ENCODE results near the gene SLC9A3.

SLC9A3 gene

DNA sequence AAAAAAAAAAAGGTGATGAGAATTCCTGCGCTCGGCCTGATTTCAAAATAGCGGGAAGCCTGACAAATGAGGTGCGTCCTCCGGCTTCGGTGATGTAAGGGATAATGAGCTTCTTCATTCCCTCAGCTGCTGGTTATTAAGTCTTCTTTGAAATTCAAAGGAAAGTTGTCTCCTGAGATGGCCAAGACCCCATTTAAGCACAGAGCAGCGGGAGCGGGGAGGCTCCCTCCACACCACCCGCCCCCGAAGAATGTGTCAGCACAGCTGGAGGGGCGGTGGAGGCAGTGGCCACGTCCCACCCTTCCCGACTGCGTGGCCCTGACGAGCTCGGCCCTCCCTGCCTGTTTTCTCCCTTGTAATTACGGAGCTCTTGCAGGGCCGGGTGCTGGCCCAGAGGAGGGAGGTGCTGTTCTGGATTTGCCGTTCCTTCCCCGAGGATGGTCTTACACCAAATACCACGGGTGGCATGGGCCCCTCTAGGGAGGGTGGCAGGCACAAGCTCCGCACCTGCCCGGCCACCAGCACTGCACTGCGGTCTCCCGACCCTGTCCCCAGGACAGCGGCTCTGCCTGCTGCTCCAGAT lies 31.0 kb downstream of the SLC9A3 start (continued):
- TF ChIP-seq, protein P1, sequence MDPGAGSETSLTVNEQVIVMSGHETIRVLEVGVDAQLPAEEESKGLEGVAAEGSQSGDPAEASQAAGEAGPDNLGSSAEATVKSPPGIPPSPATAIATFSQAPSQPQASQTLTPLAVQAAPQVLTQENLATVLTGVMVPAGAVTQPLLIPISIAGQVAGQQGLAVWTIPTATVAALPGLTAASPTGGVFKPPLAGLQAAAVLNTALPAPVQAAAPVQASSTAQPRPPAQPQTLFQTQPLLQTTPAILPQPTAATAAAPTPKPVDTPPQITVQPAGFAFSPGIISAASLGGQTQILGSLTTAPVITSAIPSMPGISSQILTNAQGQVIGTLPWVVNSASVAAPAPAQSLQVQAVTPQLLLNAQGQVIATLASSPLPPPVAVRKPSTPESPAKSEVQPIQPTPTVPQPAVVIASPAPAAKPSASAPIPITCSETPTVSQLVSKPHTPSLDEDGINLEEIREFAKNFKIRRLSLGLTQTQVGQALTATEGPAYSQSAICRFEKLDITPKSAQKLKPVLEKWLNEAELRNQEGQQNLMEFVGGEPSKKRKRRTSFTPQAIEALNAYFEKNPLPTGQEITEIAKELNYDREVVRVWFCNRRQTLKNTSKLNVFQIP (CRISPR knock-in tag; IDR thresholded peaks at IDR 0.05; ENCODE audit: borderline replicate concordance, low read depth): no peak
- TF ChIP-seq ZC3H10 (CRISPR knock-in tag; IDR thresholded peaks at IDR 0.05): no peak

DNA sequence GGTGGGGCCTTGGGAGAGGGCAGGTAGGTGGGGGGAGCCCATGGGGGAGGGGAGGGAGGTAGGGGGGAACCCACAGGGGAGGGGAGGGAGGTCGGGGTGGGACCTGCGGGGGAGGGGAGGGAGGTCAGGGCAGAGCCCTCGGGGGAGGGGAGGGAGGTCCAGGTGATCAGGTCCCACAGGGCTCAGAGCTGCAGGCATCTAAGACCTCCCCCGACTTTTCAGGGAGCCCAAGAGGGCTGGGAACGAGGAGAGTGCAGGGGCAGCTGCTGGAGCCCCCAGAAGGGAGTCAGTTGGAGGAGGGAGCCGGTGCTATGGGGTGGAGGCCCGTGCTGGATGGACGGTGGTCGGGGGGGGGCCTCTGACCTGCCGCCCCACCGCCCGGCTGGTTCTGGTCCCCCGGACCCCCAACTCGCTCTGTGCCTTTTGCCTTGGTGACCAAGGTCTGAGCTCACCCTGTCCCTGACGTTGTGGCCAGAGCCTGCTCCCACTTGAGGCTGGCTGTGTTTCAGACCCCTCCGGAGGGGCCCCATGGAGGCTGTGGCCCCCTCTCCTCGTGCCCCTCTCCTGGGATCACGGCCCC lies 31.8 kb downstream of the SLC9A3 start:
- no peak for ATAC-seq
- TF ChIP-seq, protein P1 (CRISPR knock-in tag; IDR thresholded peaks at IDR 0.05; ENCODE audit: borderline replicate concordance, low read depth): no peak
- TF ChIP-seq, protein P2, sequence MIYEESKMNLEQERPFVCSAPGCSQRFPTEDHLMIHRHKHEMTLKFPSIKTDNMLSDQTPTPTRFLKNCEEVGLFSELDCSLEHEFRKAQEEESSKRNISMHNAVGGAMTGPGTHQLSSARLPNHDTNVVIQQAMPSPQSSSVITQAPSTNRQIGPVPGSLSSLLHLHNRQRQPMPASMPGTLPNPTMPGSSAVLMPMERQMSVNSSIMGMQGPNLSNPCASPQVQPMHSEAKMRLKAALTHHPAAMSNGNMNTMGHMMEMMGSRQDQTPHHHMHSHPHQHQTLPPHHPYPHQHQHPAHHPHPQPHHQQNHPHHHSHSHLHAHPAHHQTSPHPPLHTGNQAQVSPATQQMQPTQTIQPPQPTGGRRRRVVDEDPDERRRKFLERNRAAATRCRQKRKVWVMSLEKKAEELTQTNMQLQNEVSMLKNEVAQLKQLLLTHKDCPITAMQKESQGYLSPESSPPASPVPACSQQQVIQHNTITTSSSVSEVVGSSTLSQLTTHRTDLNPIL (CRISPR knock-in tag; IDR thresholded peaks at IDR 0.05; ENCODE audit: low read depth): no peak
- no peak for TF ChIP-seq PPARA (CRISPR knock-in tag; IDR thresholded peaks at IDR 0.05; ENCODE audit: borderline replicate concordance)
- no peak for TF ChIP-seq GLIS3 (CRISPR knock-in tag; IDR thresholded peaks at IDR 0.05)
- no peak for TF ChIP-seq TCF4 (CRISPR knock-in tag; IDR thresholded peaks at IDR 0.05; ENCODE audit: borderline replicate concordance)
- no peak for TF ChIP-seq SNAI2 (CRISPR knock-in tag; IDR thresholded peaks at IDR 0.05)
- no peak for TF ChIP-seq ZC3H10 (CRISPR knock-in tag; IDR thresholded peaks at IDR 0.05)
- no peak for TF ChIP-seq CSDC2 (CRISPR knock-in tag; IDR thresholded peaks at IDR 0.05)
- TF ChIP-seq, protein P3, sequence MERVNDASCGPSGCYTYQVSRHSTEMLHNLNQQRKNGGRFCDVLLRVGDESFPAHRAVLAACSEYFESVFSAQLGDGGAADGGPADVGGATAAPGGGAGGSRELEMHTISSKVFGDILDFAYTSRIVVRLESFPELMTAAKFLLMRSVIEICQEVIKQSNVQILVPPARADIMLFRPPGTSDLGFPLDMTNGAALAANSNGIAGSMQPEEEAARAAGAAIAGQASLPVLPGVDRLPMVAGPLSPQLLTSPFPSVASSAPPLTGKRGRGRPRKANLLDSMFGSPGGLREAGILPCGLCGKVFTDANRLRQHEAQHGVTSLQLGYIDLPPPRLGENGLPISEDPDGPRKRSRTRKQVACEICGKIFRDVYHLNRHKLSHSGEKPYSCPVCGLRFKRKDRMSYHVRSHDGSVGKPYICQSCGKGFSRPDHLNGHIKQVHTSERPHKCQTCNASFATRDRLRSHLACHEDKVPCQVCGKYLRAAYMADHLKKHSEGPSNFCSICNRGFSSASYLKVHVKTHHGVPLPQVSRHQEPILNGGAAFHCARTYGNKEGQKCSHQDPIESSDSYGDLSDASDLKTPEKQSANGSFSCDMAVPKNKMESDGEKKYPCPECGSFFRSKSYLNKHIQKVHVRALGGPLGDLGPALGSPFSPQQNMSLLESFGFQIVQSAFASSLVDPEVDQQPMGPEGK (CRISPR knock-in tag; IDR thresholded peaks at IDR 0.05; ENCODE audit: borderline replicate concordance): no peak
- TF ChIP-seq, protein P4, sequence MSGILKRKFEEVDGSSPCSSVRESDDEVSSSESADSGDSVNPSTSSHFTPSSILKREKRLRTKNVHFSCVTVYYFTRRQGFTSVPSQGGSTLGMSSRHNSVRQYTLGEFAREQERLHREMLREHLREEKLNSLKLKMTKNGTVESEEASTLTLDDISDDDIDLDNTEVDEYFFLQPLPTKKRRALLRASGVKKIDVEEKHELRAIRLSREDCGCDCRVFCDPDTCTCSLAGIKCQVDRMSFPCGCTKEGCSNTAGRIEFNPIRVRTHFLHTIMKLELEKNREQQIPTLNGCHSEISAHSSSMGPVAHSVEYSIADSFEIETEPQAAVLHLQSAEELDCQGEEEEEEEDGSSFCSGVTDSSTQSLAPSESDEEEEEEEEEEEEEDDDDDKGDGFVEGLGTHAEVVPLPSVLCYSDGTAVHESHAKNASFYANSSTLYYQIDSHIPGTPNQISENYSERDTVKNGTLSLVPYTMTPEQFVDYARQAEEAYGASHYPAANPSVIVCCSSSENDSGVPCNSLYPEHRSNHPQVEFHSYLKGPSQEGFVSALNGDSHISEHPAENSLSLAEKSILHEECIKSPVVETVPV (CRISPR knock-in tag; IDR thresholded peaks at IDR 0.05): no peak
- no peak for TF ChIP-seq OSR1 (CRISPR knock-in tag; IDR thresholded peaks at IDR 0.05)
- TF ChIP-seq ZFP30 (CRISPR knock-in tag; IDR thresholded peaks at IDR 0.05): no peak

DNA sequence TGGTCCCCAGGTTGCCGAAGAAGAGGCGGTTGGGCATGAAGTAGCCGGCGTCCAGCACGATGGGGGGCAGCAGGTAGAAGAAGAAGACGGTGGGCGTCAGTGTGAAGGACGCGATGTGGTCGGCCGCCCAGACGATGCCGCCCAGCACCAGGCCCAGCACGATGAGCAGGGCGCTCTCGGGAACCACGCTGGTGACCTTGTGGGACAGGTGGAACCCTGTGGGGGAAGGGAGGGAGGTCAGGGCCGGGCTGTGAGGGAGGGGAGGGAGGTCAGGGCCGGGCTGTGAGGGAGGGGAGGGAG lies 32.4 kb downstream of the SLC9A3 start:
- ATAC-seq: no peak
- TF ChIP-seq GLIS3 (CRISPR knock-in tag; IDR thresholded peaks at IDR 0.05) (no peak), ZFP30 (CRISPR knock-in tag; IDR thresholded peaks at IDR 0.05) (no peak), ESRRG (CRISPR knock-in tag; IDR thresholded peaks at IDR 0.05) (no peak), TOX (CRISPR knock-in tag; IDR thresholded peaks at IDR 0.05; ENCODE audit: borderline replicate concordance) (no peak), OSR1 (CRISPR knock-in tag; IDR thresholded peaks at IDR 0.05) (no peak), ISL1 (CRISPR knock-in tag; IDR thresholded peaks at IDR 0.05) (no peak), ZFP3 (CRISPR knock-in tag; IDR thresholded peaks at IDR 0.05) (no peak), ZNF8 (CRISPR knock-in tag; IDR thresholded peaks at IDR 0.05) (no peak), CSDC2 (CRISPR knock-in tag; IDR thresholded peaks at IDR 0.05) (no peak)
- TF ChIP-seq, protein P1 (CRISPR knock-in tag; IDR thresholded peaks at IDR 0.05; ENCODE audit: borderline replicate concordance, low read depth): no peak
- TF ChIP-seq, protein P4 (CRISPR knock-in tag; IDR thresholded peaks at IDR 0.05): no peak
- TF ChIP-seq, protein P2 (CRISPR knock-in tag; IDR thresholded peaks at IDR 0.05; ENCODE audit: low read depth): no peak
- TF ChIP-seq, protein P3 (CRISPR knock-in tag; IDR thresholded peaks at IDR 0.05; ENCODE audit: borderline replicate concordance): no peak

Measured in SK-N-SH treated with all-trans-retinoic acid at 6 μM for 48 hours (cell line).